H9 (cell line): ENCODE measurements around the gene CD72. TPM values are rescaled to one million over a fixed set of nuclear protein-coding genes. Genes with fewer than 3 reads are reported as not detected.

Source experiments
- DNase-seq: peaks from one replicate; pipeline ENCODE4 v3.0.0-alpha.2; 2017
- H2AFZ ChIP-seq: one replicate; pipeline ENCODE4 v1.6.1; 2013; ENCODE audit warnings: mild to moderate bottlenecking, low read length, control low read depth, moderate library complexity
- H2AK5ac ChIP-seq: 2 replicates; pipeline ENCODE4 v1.6.1; 2013; ENCODE audit warnings: low read length, control low read depth, mixed read lengths; ENCODE audit not compliant: insufficient read length
- H2BK120ac ChIP-seq: one replicate; pipeline ENCODE4 v1.6.1; 2013; ENCODE audit warnings: low read depth, mild to moderate bottlenecking, low read length, control low read depth, inconsistent platforms; ENCODE audit not compliant: poor library complexity, severe bottlenecking
- H2BK12ac ChIP-seq: 2 replicates; pipeline ENCODE4 v1.6.1; 2013; ENCODE audit warnings: low read length, control low read depth, mixed read lengths, low read depth; ENCODE audit not compliant: insufficient read length
- H2BK15ac ChIP-seq: 2 replicates; pipeline ENCODE4 v1.6.1; 2013; ENCODE audit warnings: low read depth, low read length, control low read depth
- H2BK20ac ChIP-seq: one replicate; pipeline ENCODE4 v1.6.1; 2013; ENCODE audit warnings: low read depth, mild to moderate bottlenecking, low read length, control low read depth, inconsistent platforms; ENCODE audit not compliant: poor library complexity, severe bottlenecking
- H2BK5ac ChIP-seq: 2 replicates; pipeline ENCODE4 v1.6.1; 2013; ENCODE audit warnings: low read length, control low read depth, mixed read lengths; ENCODE audit not compliant: insufficient read length
- H3K14ac ChIP-seq: 2 replicates; pipeline ENCODE4 v1.6.1; 2013; ENCODE audit warnings: low read length, control low read depth; ENCODE audit not compliant: insufficient read depth
- H3K18ac ChIP-seq: 2 replicates; pipeline ENCODE4 v1.6.1; 2013; ENCODE audit warnings: low read depth, mild to moderate bottlenecking, mixed read lengths, low read length, control low read depth; ENCODE audit not compliant: insufficient read length
- H3K23ac ChIP-seq: 2 replicates; pipeline ENCODE4 v1.6.1; 2013; ENCODE audit warnings: low read length, control low read depth, mixed read lengths, low read depth; ENCODE audit not compliant: insufficient read length
- H3K23me2 ChIP-seq: 2 replicates; pipeline ENCODE4 v1.6.1; 2013; ENCODE audit warnings: low read depth, mild to moderate bottlenecking, mixed read lengths, low read length, control low read depth; ENCODE audit not compliant: insufficient read length, poor library complexity, severe bottlenecking
- H3K27ac ChIP-seq: 2 replicates; pipeline ENCODE4 v1.5.1; 2013; ENCODE audit warnings: low read length, control low read depth, mixed read lengths, low read depth; ENCODE audit not compliant: insufficient read length
- H3K27me3 ChIP-seq: 2 replicates; pipeline ENCODE4 v1.6.1; 2013; ENCODE audit warnings: low read length, control low read depth, inconsistent platforms; ENCODE audit not compliant: insufficient read depth
- H3K4ac ChIP-seq: 2 replicates; pipeline ENCODE4 v1.6.1; 2013; ENCODE audit warnings: low read depth, mild to moderate bottlenecking, control low read depth, inconsistent platforms, low read length, moderate library complexity
- H3K4me1 ChIP-seq: 2 replicates; pipeline ENCODE4 v1.6.1; 2013; ENCODE audit warnings: low read length, control low read depth, inconsistent platforms; ENCODE audit not compliant: insufficient read depth
- H3K4me2 ChIP-seq: 2 replicates; pipeline ENCODE4 v1.6.1; 2013; ENCODE audit warnings: low read length, control low read depth, mixed read lengths; ENCODE audit not compliant: insufficient read length, insufficient read depth
- H3K56ac ChIP-seq: 2 replicates; pipeline ENCODE4 v1.6.1; 2013; ENCODE audit warnings: low read depth, mild to moderate bottlenecking, mixed read lengths, low read length, control low read depth; ENCODE audit not compliant: insufficient read length
- H3K79me1 ChIP-seq: 2 replicates; pipeline ENCODE4 v1.6.1; 2013; ENCODE audit warnings: low read depth, mild to moderate bottlenecking, moderate library complexity, low read length, control low read depth, inconsistent platforms; ENCODE audit not compliant: insufficient read depth, poor library complexity, severe bottlenecking
- H3K79me2 ChIP-seq: 2 replicates; pipeline ENCODE4 v1.6.1; 2013; ENCODE audit warnings: low read length, control low read depth, inconsistent platforms; ENCODE audit not compliant: insufficient read depth
- H3K9ac ChIP-seq: 2 replicates; pipeline ENCODE4 v1.6.1; 2013; ENCODE audit warnings: low read length, control low read depth, mixed read lengths; ENCODE audit not compliant: insufficient read length; ENCODE audit errors: extremely low read depth
- H3K9me3 ChIP-seq: one replicate; pipeline ENCODE4 v1.6.1; 2013; ENCODE audit warnings: low read depth, low read length, inconsistent platforms; ENCODE audit not compliant: control insufficient read depth
- H3T11ph ChIP-seq: one replicate; pipeline ENCODE4 v1.6.1; 2013; ENCODE audit warnings: mild to moderate bottlenecking, low read length, control low read depth, inconsistent platforms
- H4K20me1 ChIP-seq: one replicate; pipeline ENCODE4 v1.6.1; 2013; ENCODE audit not compliant: control insufficient read depth, insufficient read length, insufficient read depth
- H4K5ac ChIP-seq: 2 replicates; pipeline ENCODE4 v1.6.1; 2013; ENCODE audit warnings: low read depth, mild to moderate bottlenecking, mixed read lengths, low read length, control low read depth; ENCODE audit not compliant: insufficient read length
- H4K8ac ChIP-seq: replicated peaks from 2 replicates; pipeline ENCODE4 v1.6.1; 2013; ENCODE audit warnings: low read length, control low read depth, mixed read lengths, low read depth; ENCODE audit not compliant: insufficient read length
- H4K91ac ChIP-seq: 2 replicates; pipeline ENCODE4 v1.6.1; 2013; ENCODE audit warnings: low read depth, mild to moderate bottlenecking, moderate library complexity, mixed read lengths, low read length, control low read depth; ENCODE audit not compliant: insufficient read length
- H3K27ac Mint-ChIP-seq, 3 experiments: 2 replicates in 2 of 3; 3 replicates in 1 of 3; pipeline ENCODE4 v1.8.0; 2020 to 2021; ENCODE audit warnings: mixed read lengths in 3 of 3, mild to moderate bottlenecking in 1 of 3, moderate library complexity in 1 of 3
- H3K27me3 Mint-ChIP-seq: 2 replicates; pipeline ENCODE4 v1.8.0; 2021; ENCODE audit warnings: low read depth, mild to moderate bottlenecking, moderate library complexity, mixed read lengths
- H3K36me3 Mint-ChIP-seq, 3 experiments: 2 replicates in 2 of 3; 3 replicates in 1 of 3; pipeline ENCODE4 v1.8.0; 2020 to 2021; ENCODE audit warnings: low read depth in 3 of 3, mixed read lengths in 3 of 3; ENCODE audit not compliant: insufficient read depth in 1 of 3
- H3K4me1 Mint-ChIP-seq, 2 experiments: 2 replicates each; pipeline ENCODE4 v1.8.0; 2020; ENCODE audit warnings: mixed read lengths in 2 of 2
- H3K4me3 Mint-ChIP-seq, 2 experiments: 2 replicates in 1 of 2; 3 replicates in 1 of 2; pipeline ENCODE4 v1.8.0; 2020 to 2021; ENCODE audit warnings: mild to moderate bottlenecking in 2 of 2, mixed read lengths in 2 of 2, moderate library complexity in 1 of 2
- H3K9me3 Mint-ChIP-seq, 2 experiments: 2 replicates in 1 of 2; 3 replicates in 1 of 2; pipeline ENCODE4 v1.8.0; 2020; ENCODE audit warnings: mild to moderate bottlenecking in 2 of 2, mixed read lengths in 2 of 2, moderate library complexity in 1 of 2
- WGBS: extraction: QIAGEN DNeasy Blood & Tissue Kit; methylation state at CpG from one replicate; pipeline ENCODE4 v1.1.7; 2013; ENCODE audit warnings: missing lambda C conversion rate, low lambda C conversion rate, mixed read lengths; ENCODE audit not compliant: insufficient read length; ENCODE audit errors: extremely low coverage; 5-methylcytosine and 5-hydroxymethylcytosine counted together
- total RNA-seq: library from RNA; stranded (reverse); gene quantifications from 2 replicates; pipeline ENCODE4 v1.2.1, GENCODE V29; 2021
- TF ChIP-seq, protein P1 (sequence below): fragments of 200-600 bp; sonication (generic); conservative IDR thresholded peaks from 3 replicates; pipeline ENCODE4 v1.8.0; 2021; ENCODE audit warnings: antibody characterized with exemption, mild to moderate bottlenecking

The CD72 gene
- total RNA-seq, 1 experiment from 2014 or later, result 3.9 TPM

DNA sequence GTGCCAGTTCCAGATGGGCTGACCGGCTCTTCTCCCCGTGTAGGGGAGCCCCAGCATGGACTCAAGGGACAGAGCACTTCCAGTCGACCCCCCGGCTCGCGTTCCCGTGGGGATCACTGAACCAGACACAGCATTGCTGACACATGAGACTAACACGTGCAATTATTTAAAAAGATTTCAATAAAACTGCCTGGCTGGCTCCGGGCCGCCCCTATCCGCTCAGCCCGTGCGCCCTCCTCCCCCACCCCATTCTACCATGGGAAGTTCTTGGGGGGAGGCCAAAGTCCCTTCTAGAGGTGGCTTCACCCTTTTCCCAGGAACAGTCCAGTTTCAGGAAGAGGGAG lies 8.4 kb downstream of the CD72 start:
- Histone ChIP-seq H4K20me1 (no peaks in the 10 kb centered on the region), H3K27ac (no peak overlapping the region), H3K27me3 (0 out of 2 replicates have a peak, but pooled peaks cover under 1% of the 10 kb centered on the region), H3K56ac (no peak overlapping the region), H2BK20ac (no peak overlapping the region), H2BK5ac (no peak overlapping the region), H2BK120ac (no peak overlapping the region), H4K91ac (no peak overlapping the region), H3K9ac (no peak overlapping the region), H3K4ac (no peak overlapping the region), H2AFZ (no peak overlapping the region), H3K79me2 (no peaks in the 10 kb centered on the region), H3K4me1 (no peaks in the 10 kb centered on the region), H4K5ac (no peak overlapping the region), H3K9me3 (no peaks in the 10 kb centered on the region), H2BK15ac (no peak overlapping the region), H2BK12ac (no peak overlapping the region), H3K79me1 (no peaks in the 10 kb centered on the region), H2AK5ac (no peak overlapping the region), H3T11ph (no peak overlapping the region), H3K23me2 (peaks cover 8% of the 10 kb centered on the region), H3K23ac (no peak overlapping the region), H3K4me2 (no peak overlapping the region), H4K8ac (no peak overlapping the region), H3K14ac (no peak overlapping the region), H3K18ac (no peak overlapping the region)
- TF ChIP-seq, protein P1, sequence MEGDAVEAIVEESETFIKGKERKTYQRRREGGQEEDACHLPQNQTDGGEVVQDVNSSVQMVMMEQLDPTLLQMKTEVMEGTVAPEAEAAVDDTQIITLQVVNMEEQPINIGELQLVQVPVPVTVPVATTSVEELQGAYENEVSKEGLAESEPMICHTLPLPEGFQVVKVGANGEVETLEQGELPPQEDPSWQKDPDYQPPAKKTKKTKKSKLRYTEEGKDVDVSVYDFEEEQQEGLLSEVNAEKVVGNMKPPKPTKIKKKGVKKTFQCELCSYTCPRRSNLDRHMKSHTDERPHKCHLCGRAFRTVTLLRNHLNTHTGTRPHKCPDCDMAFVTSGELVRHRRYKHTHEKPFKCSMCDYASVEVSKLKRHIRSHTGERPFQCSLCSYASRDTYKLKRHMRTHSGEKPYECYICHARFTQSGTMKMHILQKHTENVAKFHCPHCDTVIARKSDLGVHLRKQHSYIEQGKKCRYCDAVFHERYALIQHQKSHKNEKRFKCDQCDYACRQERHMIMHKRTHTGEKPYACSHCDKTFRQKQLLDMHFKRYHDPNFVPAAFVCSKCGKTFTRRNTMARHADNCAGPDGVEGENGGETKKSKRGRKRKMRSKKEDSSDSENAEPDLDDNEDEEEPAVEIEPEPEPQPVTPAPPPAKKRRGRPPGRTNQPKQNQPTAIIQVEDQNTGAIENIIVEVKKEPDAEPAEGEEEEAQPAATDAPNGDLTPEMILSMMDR, result no peak
- no peak for DNase-seq
- H3K27ac Mint-ChIP-seq, result no peak overlapping the region
- H3K4me3 Mint-ChIP-seq, result no peak overlapping the region
- no CpG with 5 or more reads among the region's 13 CpGs for WGBS
- H3K9me3 Mint-ChIP-seq, result no peaks in the 10 kb centered on the region; a peak in 2 of 5 replicates
- H3K36me3 Mint-ChIP-seq, result peaks cover 9 to 25% (median 21%) of the 10 kb centered on the region in 3 experiments; a peak in 6 of 7 replicates
- H3K27me3 Mint-ChIP-seq, result peaks cover 4% of the 10 kb centered on the region
- peaks cover 3 to 8% of the 10 kb centered on the region in 2 experiments; a peak in 3 of 4 replicates for H3K4me1 Mint-ChIP-seq
